ENCODE measurements around the gene AUTS2. TPM values are rescaled to one million over a fixed set of nuclear protein-coding genes. Genes with fewer than 3 reads are reported as not detected.

AUTS2 gene
- total and polyA plus RNA-seq, 2 of the 8 experiments (the other 6 are each of a cell fraction or from before 2014, with no cell fraction given) = 25.9 to 101 TPM

DNA sequence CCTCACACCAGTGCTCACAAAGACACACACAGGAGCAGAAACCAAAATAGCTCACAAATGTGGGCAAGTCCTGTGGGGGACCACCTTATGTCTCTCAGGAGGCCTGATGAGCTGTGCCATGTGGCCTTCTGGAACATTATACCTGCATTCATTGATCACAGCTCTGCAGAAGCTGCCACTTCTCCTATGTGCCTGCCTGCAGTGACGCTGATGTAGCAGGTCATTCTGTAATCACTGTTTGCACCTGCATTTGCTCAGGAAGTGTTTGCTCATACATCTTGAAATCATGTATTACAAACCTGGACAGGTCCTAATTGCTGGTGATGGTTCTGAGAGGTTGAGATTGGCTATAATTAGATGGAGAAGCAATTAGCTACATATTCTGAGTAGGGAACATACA lies 310.2 kb downstream of the AUTS2 start:
- no peak overlapping the region for H4K8ac ChIP-seq (ENCODE audit: extremely low read depth, insufficient read depth, low read length)
- H3K27ac ChIP-seq (ENCODE audit: low read depth, low read length) = no peak overlapping the region
- H2BK20ac ChIP-seq (ENCODE audit: low read length) = no peak overlapping the region
- no peak overlapping the region for H3K56ac ChIP-seq (replicated peaks; ENCODE audit: insufficient read length, low read depth, low read length)
- H3K23me2 ChIP-seq (ENCODE audit: low read depth, low read length) = no peaks in the 10 kb centered on the region
- no peak overlapping the region for H2BK12ac ChIP-seq (ENCODE audit: low read depth, low read length)
- no peaks in the 10 kb centered on the region for H3K9me3 ChIP-seq (ENCODE audit: insufficient read depth in 2 of 2, low read depth in 1 of 2, low read length in 1 of 2)
- H2AFZ ChIP-seq (ENCODE audit: low read length) = no peak overlapping the region
- no peaks in the 10 kb centered on the region for H3K4me1 ChIP-seq (replicated peaks in 1 of 4; ENCODE audit: control insufficient read depth in 3 of 4, insufficient read depth in 4 of 4, low read length in 3 of 4)
- no peak overlapping the region for H3K4me2 ChIP-seq (ENCODE audit: insufficient read depth in 1 of 2, low read depth in 2 of 2, low read length in 2 of 2)
- H3K4me3 ChIP-seq (ENCODE audit: extremely low read depth in 1 of 4, insufficient read depth in 2 of 4, low read depth in 3 of 4, low read length in 4 of 4) = no peak overlapping the region
- no peak overlapping the region for H2AK5ac ChIP-seq (ENCODE audit: low read depth, low read length)
- no peak overlapping the region for H3K14ac ChIP-seq (ENCODE audit: insufficient read length)
- POLR2A ChIA-PET (ENCODE audit: partially characterized antibody) = no interaction called here
- no peak for TF ChIP-seq SIN3A (conservative IDR thresholded peaks at IDR 0.05 in 1 of 2, IDR thresholded peaks at IDR 0.05 in 1 of 2; ENCODE audit: low read depth in 1 of 2, low read length in 2 of 2)
- no peak for TF ChIP-seq TCF12 (IDR thresholded peaks at IDR 0.05; ENCODE audit: low read depth, low read length)
- no peak for TF ChIP-seq NRF1 (IDR thresholded peaks at IDR 0.05; ENCODE audit: low read depth, low read length)
- TF ChIP-seq SIRT6 (IDR thresholded peaks at IDR 0.05; ENCODE audit: low read length) = no peak
- TF ChIP-seq MAFK (IDR thresholded peaks at IDR 0.05; ENCODE audit: low read depth, low read length) = no peak
- no peak for TF ChIP-seq SP2 (IDR thresholded peaks at IDR 0.05; ENCODE audit: low read length)
- TF ChIP-seq CBX8 (IDR thresholded peaks at IDR 0.05; ENCODE audit: borderline replicate concordance, low read depth, low read length) = no peak
- TF ChIP-seq YY1 (IDR thresholded peaks at IDR 0.05; ENCODE audit: low read depth, low read length) = no peak
- no peak for TF ChIP-seq KDM1A (IDR thresholded peaks at IDR 0.05; ENCODE audit: borderline replicate concordance, low read length)
- TF ChIP-seq POLR2A (IDR thresholded peaks at IDR 0.05; ENCODE audit: control extremely low read depth in 1 of 2, low read depth in 2 of 2, low read length in 2 of 2) = no peak
- TF ChIP-seq SAP30 (IDR thresholded peaks at IDR 0.05; ENCODE audit: insufficient read depth, insufficient replicate concordance, low read length) = no peak
- TF ChIP-seq KDM4A (IDR thresholded peaks at IDR 0.05; ENCODE audit: low read depth, low read length, severe bottlenecking) = no peak
- TF ChIP-seq KDM5A (IDR thresholded peaks at IDR 0.05; ENCODE audit: low read length) = no peak
- TF ChIP-seq RXRA (IDR thresholded peaks at IDR 0.05; ENCODE audit: insufficient read depth, low read depth, low read length) = no peak
- TF ChIP-seq, protein P1, sequence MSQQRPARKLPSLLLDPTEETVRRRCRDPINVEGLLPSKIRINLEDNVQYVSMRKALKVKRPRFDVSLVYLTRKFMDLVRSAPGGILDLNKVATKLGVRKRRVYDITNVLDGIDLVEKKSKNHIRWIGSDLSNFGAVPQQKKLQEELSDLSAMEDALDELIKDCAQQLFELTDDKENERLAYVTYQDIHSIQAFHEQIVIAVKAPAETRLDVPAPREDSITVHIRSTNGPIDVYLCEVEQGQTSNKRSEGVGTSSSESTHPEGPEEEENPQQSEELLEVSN (IDR thresholded peaks at IDR 0.05) = no peak
- H3K27me3 ChIP-seq (replicated peaks in 1 of 4; ENCODE audit: control insufficient read depth in 3 of 4, extremely low read depth in 1 of 4, insufficient read depth in 3 of 4, low read length in 3 of 4) = no peaks in the 10 kb centered on the region
- H2BK5ac ChIP-seq (ENCODE audit: low read depth, low read length) = no peak overlapping the region
- FAIRE-seq (no peak), DNase-seq (ENCODE audit: low read depth in 1 of 2, low spot score in 2 of 2) (no peak)
- H3K9ac ChIP-seq (replicated peaks in 1 of 4; ENCODE audit: extremely low read depth in 1 of 4, low read depth in 3 of 4, low read length in 3 of 4) = no peak overlapping the region
- 88% methylated on average over 1 of the region's 1 CpG; no CpG with 5 or more reads in 1 of the 2 experiments for WGBS, 2 experiments (ENCODE audit: extremely low coverage in 1 of 2, insufficient coverage in 1 of 2, insufficient read length in 1 of 2, insufficient replicate concordance in 2 of 2, low coverage in 1 of 2, low lambda C conversion rate in 2 of 2, missing lambda C conversion rate in 1 of 2)
- CTCF ChIA-PET (ENCODE audit: partially characterized antibody) = interaction anchor here (0.8 to 1.9 kb wide), 2 partner anchors 12 to 24 kb away, joined by 3 to 6 read pairs; no protein-coding TSS in a partner anchor
- H3K79me1 ChIP-seq (ENCODE audit: low read depth, low read length) = no peaks in the 10 kb centered on the region
- no peaks in the 10 kb centered on the region for H4K20me1 ChIP-seq (replicated peaks in 1 of 2; ENCODE audit: control insufficient read depth in 1 of 2, insufficient read depth in 2 of 2, low read length in 2 of 2)
- H3K18ac ChIP-seq (ENCODE audit: extremely low read depth, low read length) = no peak overlapping the region
- H4K91ac ChIP-seq (replicated peaks; ENCODE audit: insufficient read length, low read length) = no peak overlapping the region
- no peak overlapping the region for H2BK15ac ChIP-seq (ENCODE audit: low read length)
- no peak overlapping the region for H3K23ac ChIP-seq (ENCODE audit: insufficient read length)
- no peak overlapping the region for H2BK120ac ChIP-seq (replicated peaks; ENCODE audit: low read depth, low read length)
- H3K79me2 ChIP-seq (ENCODE audit: control insufficient read depth in 1 of 2, insufficient read depth in 2 of 2, low read length in 2 of 2) = no peaks in the 10 kb centered on the region
- H3K4ac ChIP-seq (replicated peaks; ENCODE audit: insufficient read length, low read depth, low read length) = no peak overlapping the region
- H4K5ac ChIP-seq (ENCODE audit: insufficient read length, low read depth, low read length) = no peak overlapping the region
- no peaks in the 10 kb centered on the region for H3K36me3 ChIP-seq (ENCODE audit: control insufficient read depth in 2 of 4, insufficient read depth in 4 of 4, low read length in 3 of 4)
